HEK293T (cell line): Measurements from ENCODE around the gene CLECL1.

ENCODE experiments used
- CTBP1 ChIP-seq: fragments of 450-650 bp; IDR thresholded peaks from 2 replicates; pipeline ENCODE4 v1.6.1; 2016; ENCODE audit warnings: borderline replicate concordance
- FOXK2 ChIP-seq: fragments of 450-650 bp; IDR thresholded peaks from 2 replicates; pipeline ENCODE4 v1.6.1; 2016; ENCODE audit warnings: mild to moderate bottlenecking
- NFRKB ChIP-seq: fragments of 450-650 bp; IDR thresholded peaks from 2 replicates; pipeline ENCODE4 v1.6.1; 2016; ENCODE audit warnings: mild to moderate bottlenecking, moderate library complexity
- PKNOX1 ChIP-seq: fragments of 450-650 bp; IDR thresholded peaks from 2 replicates; pipeline ENCODE4 v1.6.1; 2016
- SP1 ChIP-seq: fragments of 450-650 bp; IDR thresholded peaks from 2 replicates; pipeline ENCODE4 v1.6.1; 2017

- TF ChIP-seq PKNOX1 (no peak), NFRKB (no peak), FOXK2 (no peak), SP1 (no peak), CTBP1 (no peak)
Measured at GRCh38 chr12:9702255-9702654, 30.6 kb downstream of the CLECL1 start.
